ENCODE measurements around the gene CIBAR2.

The CIBAR2 gene

GRCh38 chr16:85142771-85143211, 30.5 kb upstream of the CIBAR2 start:
- H3K4me3 ChIP-seq (ENCODE audit: low read depth, low read length) = no peak overlapping the region
- H3K4me1 ChIP-seq (ENCODE audit: control insufficient read depth, insufficient read depth, low read length) = no peaks in the 10 kb centered on the region
- no peak overlapping the region for H3K27ac ChIP-seq (ENCODE audit: extremely low read depth, low read depth, low read length)
- ChIA-PET CTCF (interaction anchor here (0.7 kb wide), 2 partner anchors 28 to 106 kb away, joined by 3 read pairs; no protein-coding TSS in a partner anchor), POLR2A (interaction anchor here (1.4 kb wide), 1 partner anchor 9 kb away, joined by 3 read pairs; no protein-coding TSS in a partner anchor)
- TF ChIP-seq ZNF623 (tag by site-specific recombination; IDR thresholded peaks at IDR 0.05) (no peak), ZNF2 (tag by site-specific recombination; IDR thresholded peaks at IDR 0.05) (no peak), ZNF777 (tag by site-specific recombination; IDR thresholded peaks at IDR 0.05; ENCODE audit: borderline replicate concordance) (no peak), EGR2 (tag by site-specific recombination; IDR thresholded peaks at IDR 0.05; ENCODE audit: low read depth) (no peak), ZNF707 (tag by site-specific recombination; IDR thresholded peaks at IDR 0.05) (no peak), ZNF394 (tag by site-specific recombination; IDR thresholded peaks at IDR 0.05; ENCODE audit: borderline replicate concordance) (no peak), ZNF768 (tag by site-specific recombination; IDR thresholded peaks at IDR 0.05) (no peak), PATZ1 (tag by site-specific recombination; IDR thresholded peaks at IDR 0.05) (no peak), ZNF791 (tag by site-specific recombination; IDR thresholded peaks at IDR 0.05) (no peak), ZNF223 (tag by site-specific recombination; IDR thresholded peaks at IDR 0.05) (no peak), SCRT2 (tag by site-specific recombination; IDR thresholded peaks at IDR 0.05) (no peak), GLIS2 (tag by site-specific recombination; IDR thresholded peaks at IDR 0.05) (no peak), GLIS1 (tag by site-specific recombination; IDR thresholded peaks at IDR 0.05) (no peak), ZNF354C (tag by site-specific recombination; IDR thresholded peaks at IDR 0.05; ENCODE audit: borderline replicate concordance, low read depth) (no peak), ZNF664 (tag by site-specific recombination; IDR thresholded peaks at IDR 0.05) (no peak), ZNF391 (tag by site-specific recombination; IDR thresholded peaks at IDR 0.05; ENCODE audit: borderline replicate concordance, low read depth) (no peak), ZNF202 (tag by site-specific recombination; IDR thresholded peaks at IDR 0.05; ENCODE audit: borderline replicate concordance) (no peak), ZNF112 (tag by site-specific recombination; IDR thresholded peaks at IDR 0.05) (no peak), ZNF24 (tag by site-specific recombination; IDR thresholded peaks at IDR 0.05) (no peak), KLF9 (tag by site-specific recombination; IDR thresholded peaks at IDR 0.05; ENCODE audit: low read depth) (no peak)
- H3K9me3 ChIP-seq (ENCODE audit: control insufficient read depth, insufficient read depth, low read depth, low read length) = no peaks in the 10 kb centered on the region
- no peaks in the 10 kb centered on the region for H3K36me3 ChIP-seq (ENCODE audit: control insufficient read depth in 2 of 2, insufficient read depth in 1 of 2, low read length in 2 of 2)

GRCh38 chr16:85142129-85142513, 29.8 kb upstream of the CIBAR2 start:
- no peaks in the 10 kb centered on the region for H3K36me3 ChIP-seq (ENCODE audit: control insufficient read depth in 2 of 2, insufficient read depth in 1 of 2, low read length in 2 of 2)
- ChIA-PET CTCF (no interaction called here), POLR2A (no interaction called here)
- H3K27ac ChIP-seq (ENCODE audit: extremely low read depth, low read depth, low read length) = no peak overlapping the region
- no peaks in the 10 kb centered on the region for H3K4me1 ChIP-seq (ENCODE audit: control insufficient read depth, insufficient read depth, low read length)
- H3K4me3 ChIP-seq (ENCODE audit: low read depth, low read length) = no peak overlapping the region
- TF ChIP-seq ZNF404 (tag by site-specific recombination; IDR thresholded peaks at IDR 0.05) = no peak
- no peak for TF ChIP-seq ZFP3 (tag by site-specific recombination; IDR thresholded peaks at IDR 0.05; ENCODE audit: low read depth)
- no peak for TF ChIP-seq ZNF214 (tag by site-specific recombination; IDR thresholded peaks at IDR 0.05; ENCODE audit: borderline replicate concordance)
- TF ChIP-seq ZNF514 (tag by site-specific recombination; IDR thresholded peaks at IDR 0.05) = no peak
- no peak for TF ChIP-seq ZFP69B (tag by site-specific recombination; IDR thresholded peaks at IDR 0.05)
- TF ChIP-seq OSR2 (tag by site-specific recombination; IDR thresholded peaks at IDR 0.05) = no peak
- TF ChIP-seq ZNF423 (tag by site-specific recombination; IDR thresholded peaks at IDR 0.05) = no peak
- no peak for TF ChIP-seq ZEB2 (tag by site-specific recombination; IDR thresholded peaks at IDR 0.05)
- TF ChIP-seq TRIM28 (IDR thresholded peaks at IDR 0.05; ENCODE audit: borderline replicate concordance, low read length) = no peak
- no peak for TF ChIP-seq ZNF133 (tag by site-specific recombination; IDR thresholded peaks at IDR 0.05)
- no peak for TF ChIP-seq IKZF3 (tag by site-specific recombination; IDR thresholded peaks at IDR 0.05)
- no peak for TF ChIP-seq ZIC2 (tag by site-specific recombination; IDR thresholded peaks at IDR 0.05)
- TF ChIP-seq PRDM6 (tag by site-specific recombination; IDR thresholded peaks at IDR 0.05) = no peak
- no peak for TF ChIP-seq ZNF549 (tag by site-specific recombination; IDR thresholded peaks at IDR 0.05)
- TF ChIP-seq ZNF624 (tag by site-specific recombination; IDR thresholded peaks at IDR 0.05) = no peak
- H3K9me3 ChIP-seq (ENCODE audit: control insufficient read depth, insufficient read depth, low read depth, low read length) = no peaks in the 10 kb centered on the region
